Right cardiac atrium (tissue), 5 donors: ENCODE results near the gene AK2. TPM values are rescaled to one million over a fixed set of nuclear protein-coding genes. Genes with fewer than 3 reads are reported as not detected.

Experiments
- ATAC-seq, 2 donors: fragments of 200-7000 bp; cut with Tn5 transposase; one replicate each; pipeline versions ENCODE4 v1.8.0 to v1.9.1; 2020; ENCODE audit warnings: moderate library complexity in 2 of 2, mild to moderate bottlenecking in 1 of 2
- DNase-seq, 3 donors: peaks; one replicate each; pipeline ENCODE4 v3.0.0-alpha.2; 2020
- H3K27ac ChIP-seq: one replicate; pipeline ENCODE4 v1.5.1; 2013; ENCODE audit warnings: mild to moderate bottlenecking, low read length, control low read depth, moderate library complexity
- H3K27me3 ChIP-seq: one replicate; pipeline ENCODE4 v1.6.1; 2013; ENCODE audit not compliant: control insufficient read depth, insufficient read depth
- H3K4me1 ChIP-seq: one replicate; pipeline ENCODE4 v1.6.1; 2013; ENCODE audit warnings: low read length; ENCODE audit not compliant: control insufficient read depth, insufficient read depth
- H3K4me3 ChIP-seq: one replicate; pipeline ENCODE4 v1.5.1; 2013; ENCODE audit warnings: low read length, control low read depth
- H3K9me3 ChIP-seq: one replicate; pipeline ENCODE4 v1.6.1; 2013; ENCODE audit warnings: low read length; ENCODE audit not compliant: control insufficient read depth
- WGBS: extraction: QIAGEN DNeasy Blood & Tissue Kit; methylation state at CpG from one replicate; pipeline ENCODE4 v1.1.7; 2013; 5-methylcytosine and 5-hydroxymethylcytosine counted together
- intact Hi-C, 4 donors: fragments of 100-400 bp; cut with DNase I; formaldehyde crosslinking; loops; one replicate each; pipeline versions ENCODE4 v1.11.0 to v1.14.0; 2022 to 2023
- polyA plus RNA-seq: library from polyadenylated mRNA; stranded (reverse); fragments of 200-250 nt; gene quantifications from one replicate; pipeline ENCODE4 v1.2.3, GENCODE V29; 2013
- total RNA-seq, 4 donors: library from RNA; stranded (reverse); fragmentation: NEBNext Ultra II Directional; extraction: Animal tissue kit (Norgen Biotek cat#: 25700); gene quantifications; one replicate each; pipeline ENCODE4 v1.2.1, GENCODE V29; 2021
- donor health status: healthy with polysubstance abuse.
- donor health status: DM: no; HTN: yes; CAD: no.
- donor health status: DM: no; HTN: no; CAD: no.
- donor health status: DM: no; HTN: yes; CAD: no; lungs with severe emphysema.
- donor health status: DM: yes; HTN: yes; CAD: no.

The AK2 gene
- total and polyA plus RNA-seq, 5 donors: 114 to 149 (median 137) TPM

GRCh38 chr1:33042831-33043230, 6.1 kb upstream of the AK2 start:
- no peaks in the 10 kb centered on the region for H3K9me3 ChIP-seq
- no peak overlapping the region for H3K4me3 ChIP-seq
- H3K4me1 ChIP-seq: peaks cover 3% of the 10 kb centered on the region
- no peak for ATAC-seq
- no peak overlapping the region for H3K27ac ChIP-seq
- H3K27me3 ChIP-seq: no peaks in the 10 kb centered on the region
- 97% methylated on average over 1 of the region's 1 CpG for WGBS
- DNase-seq: no peak
- intact Hi-C loops: loop anchor here in 1 of 4 donors (10.0 kb wide), 1 partner anchor 108 kb away; no protein-coding TSS in a partner anchor

- H3K27me3 ChIP-seq: no peaks in the 10 kb centered on the region
- 82% methylated on average over 1 of the region's 1 CpG for WGBS
- DNase-seq (no peak), ATAC-seq (no peak)
- no peaks in the 10 kb centered on the region for H3K9me3 ChIP-seq
- no peak overlapping the region for H3K4me3 ChIP-seq
- H3K27ac ChIP-seq: no peak overlapping the region
- intact Hi-C loops: loop anchor here in 1 of 4 donors (10.0 kb wide), 1 partner anchor 106 kb away; no protein-coding TSS in a partner anchor
- peaks cover 4% of the 10 kb centered on the region for H3K4me1 ChIP-seq
These were observed 4.3 kb upstream of the AK2 start for GRCh38 chr1:33041026-33041425.

- Histone ChIP-seq H3K4me3 (no peak overlapping the region), H3K9me3 (no peaks in the 10 kb centered on the region), H3K4me1 (peaks cover 11% of the 10 kb centered on the region), H3K27me3 (no peaks in the 10 kb centered on the region), H3K27ac (no peak overlapping the region)
- DNase-seq (no peak), ATAC-seq (no peak)
- WGBS: 71% methylated on average over 8 of the region's 8 CpGs
- intact Hi-C loops: loop anchor here in 1 of 4 donors (10.0 kb wide), 1 partner anchor 105 kb away; no protein-coding TSS in a partner anchor
These were observed 3.2 kb upstream of the AK2 start for GRCh38 chr1:33039840-33040239.

- intact Hi-C loops: no loop called here
- peaks cover 10% of the 10 kb centered on the region for H3K4me1 ChIP-seq
- peak overlapping the region; percentile 58 for H3K27ac ChIP-seq
- no peaks in the 10 kb centered on the region for H3K9me3 ChIP-seq
- H3K27me3 ChIP-seq: no peaks in the 10 kb centered on the region
- WGBS: 11% methylated on average over 5 of the region's 5 CpGs
- no peak for DNase-seq
- peak overlapping the region; percentile 83 for H3K4me3 ChIP-seq
- ATAC-seq: peak in 1 of 2 donors; percentile 2
These were observed 595 bp downstream of the AK2 start for GRCh38 chr1:33036051-33036525.

GRCh38 chr1:33032126-33032869, 4.4 kb downstream of the AK2 start:
- 78% methylated on average over 6 of the region's 6 CpGs for WGBS
- Histone ChIP-seq H3K4me1 (peaks cover 10% of the 10 kb centered on the region), H3K27ac (no peak overlapping the region), H3K4me3 (no peak overlapping the region), H3K9me3 (no peaks in the 10 kb centered on the region), H3K27me3 (no peaks in the 10 kb centered on the region)
- intact Hi-C loops: no loop called here
- DNase-seq (no peak), ATAC-seq (no peak)

- H3K4me1 ChIP-seq: peaks cover 10% of the 10 kb centered on the region
- H3K4me3 ChIP-seq: no peak overlapping the region
- 85% methylated on average over 4 of the region's 4 CpGs for WGBS
- DNase-seq (no peak), ATAC-seq (no peak)
- no peak overlapping the region for H3K27ac ChIP-seq
- no peaks in the 10 kb centered on the region for H3K9me3 ChIP-seq
- intact Hi-C loops: no loop called here
- H3K27me3 ChIP-seq: no peaks in the 10 kb centered on the region
These were observed 5.2 kb downstream of the AK2 start for GRCh38 chr1:33031506-33031905.

GRCh38 chr1:33030575-33030974, 6.1 kb downstream of the AK2 start:
- no peak overlapping the region for H3K4me3 ChIP-seq
- ATAC-seq (peak in 1 of 2 donors; percentile 61), DNase-seq (no peak)
- intact Hi-C loops: no loop called here
- no peaks in the 10 kb centered on the region for H3K27me3 ChIP-seq
- H3K4me1 ChIP-seq: peaks cover 6% of the 10 kb centered on the region
- 77% methylated on average over 2 of the region's 2 CpGs for WGBS
- peak overlapping the region; percentile 37 for H3K27ac ChIP-seq
- no peaks in the 10 kb centered on the region for H3K9me3 ChIP-seq

GRCh38 chr1:33029921-33030320, 6.8 kb downstream of the AK2 start:
- WGBS: 75% methylated on average over 5 of the region's 5 CpGs
- no peaks in the 10 kb centered on the region for H3K27me3 ChIP-seq
- peaks cover 2% of the 10 kb centered on the region for H3K4me1 ChIP-seq
- ATAC-seq (no peak), DNase-seq (no peak)
- intact Hi-C loops: no loop called here
- no peaks in the 10 kb centered on the region for H3K9me3 ChIP-seq
- no peak overlapping the region for H3K4me3 ChIP-seq
- peak overlapping the region; percentile 37 for H3K27ac ChIP-seq

- intact Hi-C loops: no loop called here
- H3K9me3 ChIP-seq: no peaks in the 10 kb centered on the region
- no peak for DNase-seq
- H3K27me3 ChIP-seq: no peaks in the 10 kb centered on the region
- WGBS: 91% methylated on average over 4 of the region's 4 CpGs
- no peak overlapping the region for H3K27ac ChIP-seq
- no peak overlapping the region for H3K4me3 ChIP-seq
- no peak for ATAC-seq
- H3K4me1 ChIP-seq: peaks cover 2% of the 10 kb centered on the region
These were observed 7.5 kb downstream of the AK2 start for GRCh38 chr1:33029209-33029608.

GRCh38 chr1:33025761-33026160, 10.9 kb downstream of the AK2 start:
- intact Hi-C loops: no loop called here
- DNase-seq (no peak), ATAC-seq (no peak)
- no peaks in the 10 kb centered on the region for H3K27me3 ChIP-seq
- H3K27ac ChIP-seq: no peak overlapping the region
- H3K4me3 ChIP-seq: no peak overlapping the region
- WGBS: 95% methylated on average over 4 of the region's 4 CpGs
- H3K9me3 ChIP-seq: no peaks in the 10 kb centered on the region
- peaks cover 2% of the 10 kb centered on the region for H3K4me1 ChIP-seq

GRCh38 chr1:33025180-33025569, 11.5 kb downstream of the AK2 start:
- Histone ChIP-seq H3K4me3 (no peak overlapping the region), H3K27me3 (no peaks in the 10 kb centered on the region), H3K4me1 (peaks cover 2% of the 10 kb centered on the region), H3K9me3 (no peaks in the 10 kb centered on the region), H3K27ac (no peak overlapping the region)
- intact Hi-C loops: no loop called here
- DNase-seq (no peak), ATAC-seq (no peak)
- 36% methylated on average over 1 of the region's 1 CpG for WGBS
